RWPE2 (cell line): ENCODE measurements around the gene CFAP53.

Source experiments
- ATAC-seq: fragments of 200-7000 bp; cut with Tn5 transposase; 3 replicates; pipeline ENCODE4 v1.9.1; 2021; ENCODE audit warnings: low read depth
- DNase-seq: peaks from one replicate; pipeline ENCODE4 v3.0.0-alpha.2; 2020; ENCODE audit warnings: low spot score
- H3K27ac ChIP-seq: fragments of 450-650 bp; 2 replicates; pipeline ENCODE4 v1.5.1; 2017; ENCODE audit warnings: mild to moderate bottlenecking; ENCODE audit not compliant: poor library complexity, severe bottlenecking
- H3K27me3 ChIP-seq: fragments of 250-450 bp; sonication (Bioruptor Pico); 2 replicates; pipeline ENCODE4 v1.5.1; 2021; ENCODE audit warnings: mild to moderate bottlenecking, moderate library complexity; ENCODE audit not compliant: insufficient read depth, poor library complexity, severe bottlenecking
- H3K36me3 ChIP-seq: fragments of 250-450 bp; sonication (Bioruptor Pico); 2 replicates; pipeline ENCODE4 v1.5.1; 2020; ENCODE audit warnings: low read depth, mild to moderate bottlenecking, moderate library complexity
- H3K4me1 ChIP-seq: fragments of 250-450 bp; sonication (Bioruptor Pico); 2 replicates; pipeline ENCODE4 v1.5.1; 2021; ENCODE audit warnings: mild to moderate bottlenecking, moderate library complexity; ENCODE audit not compliant: insufficient read depth, poor library complexity, severe bottlenecking
- H3K4me3 ChIP-seq: fragments of 250-450 bp; sonication (Bioruptor Pico); 2 replicates; pipeline ENCODE4 v1.5.1; 2021; ENCODE audit warnings: mild to moderate bottlenecking, moderate library complexity; ENCODE audit not compliant: severe bottlenecking
- H3K9me3 ChIP-seq: fragments of 250-450 bp; sonication (Bioruptor Pico); 2 replicates; pipeline ENCODE4 v1.5.1; 2021; ENCODE audit warnings: mild to moderate bottlenecking, moderate library complexity; ENCODE audit not compliant: severe bottlenecking
- CTCF ChIP-seq: fragments of 450-650 bp; IDR thresholded peaks from one replicate; pipeline ENCODE4 v1.5.1; 2017; ENCODE audit warnings: mild to moderate bottlenecking, moderate library complexity; ENCODE audit not compliant: poor library complexity, severe bottlenecking

CFAP53 gene

GRCh38 chr18:50281972-50282520 is 15.8 kb upstream of the CFAP53 start:
- Histone ChIP-seq H3K4me1 (peaks cover 22% of the 10 kb centered on the region), H3K27ac (peak overlapping the region; percentile 85), H3K27me3 (no peaks in the 10 kb centered on the region), H3K4me3 (peak overlapping the region; percentile 97), H3K36me3 (peaks cover 56% of the 10 kb centered on the region), H3K9me3 (no peaks in the 10 kb centered on the region)
- ATAC-seq, result no peak
- DNase-seq, result no peak
- TF ChIP-seq CTCF, result no peak

GRCh38 chr18:50281295-50281971 is 15.1 kb upstream of the CFAP53 start, which contains the start of gene MBD1:
Gene MBD1 (minus strand): TSS chr18:50281523. CDS start chr18:50279992, 1,531 bp downstream.
- DNase-seq (peak; percentile 95), ATAC-seq (peak; percentile 79)
- Histone ChIP-seq H3K9me3 (no peaks in the 10 kb centered on the region), H3K4me1 (peaks cover 22% of the 10 kb centered on the region), H3K27ac (peak within 1 kb of the TSS; percentile 85), H3K27me3 (no peaks in the 10 kb centered on the region), H3K36me3 (peaks cover 62% of the 10 kb centered on the region), H3K4me3 (peak within 1 kb of the TSS; percentile 97)
- TF ChIP-seq CTCF, result no peak

- Histone ChIP-seq H3K9me3 (no peaks in the 10 kb centered on the region), H3K4me1 (peaks cover 22% of the 10 kb centered on the region), H3K36me3 (peaks cover 67% of the 10 kb centered on the region), H3K27me3 (no peaks in the 10 kb centered on the region), H3K27ac (peak overlapping the region; percentile 85), H3K4me3 (peak overlapping the region; percentile 97)
- ATAC-seq, result no peak
- no peak for TF ChIP-seq CTCF
- no peak for DNase-seq
These were observed 14.5 kb upstream of the CFAP53 start for GRCh38 chr18:50280707-50281294.

- ATAC-seq (no peak), DNase-seq (no peak)
- H3K27me3 ChIP-seq, result no peaks in the 10 kb centered on the region
- no peak for TF ChIP-seq CTCF
- H3K4me1 ChIP-seq, result peaks cover 22% of the 10 kb centered on the region
- H3K36me3 ChIP-seq, result peaks cover 70% of the 10 kb centered on the region
- H3K27ac ChIP-seq, result peak overlapping the region; percentile 85
- H3K4me3 ChIP-seq, result peak overlapping the region; percentile 97
- no peaks in the 10 kb centered on the region for H3K9me3 ChIP-seq
These were observed 13.5 kb upstream of the CFAP53 start for GRCh38 chr18:50279752-50280151.
